HG03521 (cell line): Measurements from ENCODE around the gene PCSK9.
"Not testable (repeated sequence)": the region's sequence is repeated elsewhere in the genome, so short reads cannot be mapped to it uniquely, and the experiment has no call there.

Experiments
- ATAC-seq: cut with Tn5 transposase; IDR thresholded peaks from one replicate; pipeline ENCODE4 v1.9.1; 2021; ENCODE audit warnings: mild to moderate bottlenecking, moderate library complexity; ENCODE audit not compliant: unreplicated experiment

The PCSK9 gene

DNA sequence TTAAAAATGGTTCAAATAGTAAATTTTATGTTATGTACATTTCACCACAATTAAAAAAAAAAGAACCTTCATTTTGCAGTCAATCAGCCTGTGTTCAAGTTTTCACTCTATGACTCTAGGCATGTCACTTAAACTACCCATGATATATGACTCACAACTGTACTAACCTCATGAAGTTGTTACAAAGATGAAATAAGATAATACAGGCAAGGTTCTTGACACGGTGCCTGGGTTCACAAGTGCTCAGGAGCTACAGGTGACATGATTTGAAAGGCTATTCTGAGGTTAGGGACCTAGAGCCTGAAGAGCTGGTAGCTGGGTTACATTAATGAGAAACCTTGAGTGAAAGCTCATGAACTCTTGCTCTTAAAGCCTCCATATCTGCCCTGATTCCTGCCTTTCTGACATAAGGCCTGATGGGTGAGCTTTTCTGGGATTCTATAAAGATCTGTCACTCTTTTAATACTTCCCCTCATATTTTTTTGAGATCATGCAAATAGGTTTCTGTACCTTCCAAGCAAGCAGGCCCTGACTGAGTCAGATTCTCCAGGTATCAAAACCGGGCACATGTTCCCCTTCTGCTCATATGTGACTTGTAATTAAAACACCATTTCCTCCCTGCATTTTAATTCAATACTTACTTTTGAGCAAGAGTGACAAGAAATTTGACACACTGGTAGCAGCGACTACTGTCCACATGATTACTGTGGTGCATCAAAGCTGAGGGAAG, 34.0 kb downstream of the PCSK9 start:
- ATAC-seq, result no peak

DNA sequence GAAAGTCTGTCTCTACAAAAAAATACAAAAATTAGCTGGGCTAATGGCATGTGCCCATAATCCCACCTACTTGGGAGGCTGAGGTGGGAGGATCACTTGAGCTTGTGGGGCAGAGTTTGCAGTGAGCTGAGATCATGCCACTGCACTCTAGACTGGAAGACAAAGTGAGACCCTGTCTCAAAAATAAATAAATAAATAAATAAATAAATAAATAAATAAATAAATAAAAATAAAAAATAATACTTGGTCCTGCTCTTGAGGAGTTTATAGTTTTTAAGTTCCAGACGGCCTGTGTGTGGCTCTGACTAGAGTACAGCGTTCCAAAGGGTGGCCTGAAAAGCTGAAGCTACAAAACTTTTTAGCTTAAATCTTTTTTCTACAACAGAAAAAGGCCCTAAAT, 35.1 kb downstream of the PCSK9 start:
- ATAC-seq, result no peak

DNA sequence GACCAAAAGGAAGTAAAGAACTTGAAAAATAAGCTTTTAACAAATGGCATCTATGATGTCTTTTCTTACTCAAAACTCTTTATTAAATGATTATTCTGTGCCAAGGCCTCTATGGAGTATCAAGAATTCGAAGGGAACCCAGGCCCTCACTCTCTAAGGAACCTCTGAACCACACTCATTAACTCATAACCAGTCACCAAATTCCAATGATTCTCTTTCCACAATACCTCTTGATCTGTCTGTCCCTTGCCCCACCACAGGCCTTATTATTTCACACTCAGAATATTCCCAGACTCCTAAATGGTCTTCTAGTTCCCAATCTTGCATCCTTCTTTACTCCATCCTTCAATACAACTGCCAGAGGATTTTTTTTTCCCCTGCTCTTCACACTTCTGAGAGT, 37.0 kb downstream of the PCSK9 start:
- no peak for ATAC-seq

DNA sequence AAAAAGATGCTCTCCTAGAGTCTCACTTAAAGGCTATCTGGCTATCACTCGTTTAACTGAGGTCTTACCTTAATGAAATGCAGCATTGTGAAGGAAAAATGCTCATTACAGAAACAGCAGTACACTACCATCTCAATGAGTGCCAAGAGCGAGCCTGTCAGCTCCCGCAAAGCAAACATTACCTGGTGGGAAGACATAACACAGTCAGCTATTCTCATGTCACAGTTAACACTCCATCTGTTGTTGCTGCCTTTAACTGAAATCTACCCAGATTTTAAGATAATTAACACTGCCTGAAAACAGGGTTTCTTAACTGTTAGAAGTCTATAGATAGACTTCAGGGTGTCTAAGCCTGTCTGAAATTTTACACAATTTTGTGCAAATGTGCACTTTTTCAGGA, 39.1 kb downstream of the PCSK9 start:
- ATAC-seq, result no peak

GRCh38 chr1:55079651-55080050, 40.3 kb downstream of the PCSK9 start:
- ATAC-seq, result no peak

DNA sequence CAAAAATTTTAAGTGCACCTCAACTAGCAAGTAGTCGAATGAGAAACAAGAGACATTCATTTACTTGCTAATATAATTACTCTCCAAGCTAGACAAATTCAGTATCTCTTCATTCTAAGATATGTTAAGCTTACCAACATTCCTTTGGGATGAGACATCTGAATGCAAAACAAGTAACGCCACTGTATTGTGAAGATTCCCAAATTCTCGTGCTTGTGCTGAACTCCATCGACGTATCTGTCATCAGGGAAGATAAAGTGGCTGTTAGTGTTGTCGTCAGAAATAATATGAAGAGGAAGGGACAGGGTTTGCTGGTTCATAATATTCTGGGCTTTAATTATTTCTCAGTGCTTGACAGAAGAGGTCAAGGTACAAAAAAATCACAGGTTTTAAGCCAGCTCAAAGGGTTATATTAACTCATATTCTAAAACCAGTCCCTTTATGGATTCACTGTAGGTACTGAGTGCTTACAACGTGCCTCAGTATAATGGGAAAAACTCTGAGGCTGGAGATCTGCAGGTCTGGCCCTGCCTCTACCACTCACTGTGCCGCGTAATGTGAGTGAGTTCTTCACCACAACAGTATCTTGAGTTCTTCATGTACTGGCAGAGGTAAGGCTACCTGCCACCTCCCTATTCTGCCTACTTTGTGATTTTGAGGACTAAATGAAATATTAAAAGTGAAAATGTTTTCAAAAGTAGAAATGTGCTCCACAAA, 42.0 kb downstream of the PCSK9 start:
- ATAC-seq, result no peak

DNA sequence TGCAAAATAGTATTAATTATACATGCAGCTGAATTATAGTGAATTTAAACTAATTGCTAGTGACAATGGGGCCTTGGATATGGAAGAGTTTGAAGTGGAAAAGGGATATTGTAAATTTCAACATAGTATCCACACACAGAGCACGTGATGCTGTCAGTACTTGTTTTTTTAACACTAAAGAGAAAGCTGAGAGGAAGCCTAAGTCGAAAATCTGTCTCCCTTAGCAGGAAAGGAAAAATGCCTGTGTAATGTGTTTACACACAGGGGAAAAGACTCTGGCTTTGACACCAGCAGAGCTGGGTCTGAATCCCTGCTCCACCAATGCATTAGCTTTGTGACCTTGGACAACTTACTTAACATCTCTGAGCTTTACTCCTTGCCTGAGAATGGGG, 42.6 kb downstream of the PCSK9 start:
- ATAC-seq, result no peak

DNA sequence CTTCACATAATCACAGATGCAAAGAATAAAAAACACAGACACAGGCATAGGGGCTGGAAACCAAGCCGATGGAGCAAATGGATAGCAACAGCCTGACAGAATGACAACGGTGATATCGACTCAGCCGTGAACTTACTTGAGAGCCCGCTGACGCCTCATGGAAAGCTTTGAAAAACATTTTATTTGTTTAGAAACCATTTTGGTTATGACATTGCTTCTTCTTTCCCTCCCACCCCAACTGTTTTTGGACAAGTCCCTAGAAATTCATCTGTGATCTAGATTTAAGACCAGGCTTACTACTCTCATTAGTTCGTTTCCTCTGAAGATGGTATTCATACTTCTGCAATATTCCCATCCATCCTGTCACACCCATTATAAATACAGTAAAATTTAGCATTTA, 44.9 kb downstream of the PCSK9 start:
- ATAC-seq, result no peak

DNA sequence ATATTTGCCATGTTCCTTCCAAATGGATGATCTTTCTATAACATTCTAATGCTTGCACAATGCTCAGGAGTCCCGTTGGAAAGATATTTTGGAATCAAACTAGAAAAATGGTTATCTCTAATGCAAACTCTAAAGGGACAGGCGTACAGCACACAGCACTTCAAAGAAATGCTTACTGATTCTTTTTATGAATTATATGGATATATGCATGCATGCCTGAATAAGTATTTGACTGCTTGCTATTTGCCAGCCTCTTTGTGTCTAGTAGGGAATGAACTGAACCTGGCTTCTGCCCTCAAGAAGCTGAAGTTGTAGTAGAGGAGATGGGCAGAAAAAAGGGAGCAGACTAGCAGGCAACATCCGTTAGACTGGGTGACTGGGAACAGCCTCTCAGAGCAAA, 48.1 kb downstream of the PCSK9 start:
- no peak for ATAC-seq

- ATAC-seq, result no peak
These were observed 49.1 kb downstream of the PCSK9 start for GRCh38 chr1:55088413-55088812.

- no peak for ATAC-seq
These were observed 50.3 kb downstream of the PCSK9 start for GRCh38 chr1:55089683-55090082.

DNA sequence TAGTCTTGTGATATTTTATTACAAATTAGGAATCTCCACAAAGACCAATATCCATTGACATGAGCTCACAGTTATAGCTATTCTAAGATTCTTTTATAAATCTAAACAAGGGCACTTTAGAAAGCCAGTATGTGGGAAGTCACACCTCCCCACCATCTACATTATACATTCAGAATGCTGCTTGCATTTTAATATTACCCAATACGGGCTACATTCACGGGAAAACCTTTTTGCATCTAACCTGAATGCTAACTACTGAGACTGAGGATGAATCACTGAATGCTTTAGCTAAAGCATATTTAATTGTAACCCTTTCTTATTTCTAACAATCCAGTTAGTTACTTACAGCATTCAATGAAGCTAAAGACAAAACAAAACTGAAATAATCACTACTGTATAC, 53.1 kb downstream of the PCSK9 start:
- ATAC-seq, result no peak

- ATAC-seq, result no peak
These were observed 55.7 kb downstream of the PCSK9 start for GRCh38 chr1:55095095-55095494.

- no peak for ATAC-seq
These were observed 64.5 kb downstream of the PCSK9 start for GRCh38 chr1:55103891-55104290.

- ATAC-seq, result no peak
These were observed 67.8 kb downstream of the PCSK9 start for GRCh38 chr1:55107101-55107500.

DNA sequence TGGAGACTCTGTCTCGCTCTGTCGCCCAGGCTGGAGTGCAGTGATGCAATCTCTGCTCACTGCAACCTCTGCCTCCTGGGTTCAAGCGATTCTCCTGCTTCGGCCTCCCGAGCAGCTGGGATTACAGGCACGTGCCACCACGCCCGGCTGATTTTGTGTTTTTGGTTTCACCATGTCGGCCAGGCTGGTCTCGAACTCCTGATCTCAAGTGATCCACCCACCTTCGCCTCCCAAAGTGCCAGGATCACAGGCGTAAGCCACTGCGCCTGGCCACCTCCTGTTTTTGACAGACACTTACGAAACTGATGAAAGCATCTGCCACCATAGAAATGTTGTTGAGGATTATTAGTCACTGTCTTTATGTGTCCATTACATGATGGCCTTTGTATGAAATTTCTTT, 69.7 kb downstream of the PCSK9 start:
- not testable (repeated sequence) for ATAC-seq
